ENCODE measurements around the gene PTPRT.

DNA sequence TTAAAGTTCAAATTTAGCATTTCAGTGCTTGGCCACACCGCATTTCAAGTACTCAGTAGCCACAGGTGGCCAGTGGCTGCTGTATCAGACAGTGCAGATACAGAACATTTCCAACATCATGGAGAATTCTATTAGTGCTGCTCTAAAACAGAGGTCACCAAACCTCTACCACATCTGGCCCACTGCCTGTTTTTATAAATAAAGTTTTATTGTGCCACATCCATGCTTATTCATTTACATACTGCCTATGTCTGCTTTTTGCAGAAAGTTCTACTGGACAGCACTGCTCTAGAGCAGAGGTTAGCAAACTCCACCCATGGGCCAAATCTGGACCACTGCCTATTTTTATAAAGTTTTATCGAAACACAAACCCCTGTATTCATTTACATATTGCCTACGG is 3.7 kb upstream of the PTPRT start:
- TF ChIP-seq POLR2A (IDR thresholded peaks at IDR 0.05; ENCODE audit: extremely low read depth, insufficient read length) = no peak
- TF ChIP-seq CTCF (IDR thresholded peaks at IDR 0.05; ENCODE audit: low read depth, low read length) = no peak
- TF ChIP-seq, protein P1, sequence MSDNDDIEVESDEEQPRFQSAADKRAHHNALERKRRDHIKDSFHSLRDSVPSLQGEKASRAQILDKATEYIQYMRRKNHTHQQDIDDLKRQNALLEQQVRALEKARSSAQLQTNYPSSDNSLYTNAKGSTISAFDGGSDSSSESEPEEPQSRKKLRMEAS (IDR thresholded peaks at IDR 0.05; ENCODE audit: low read depth, low read length) = no peak

Measured in NB4 (cell line).